ENCODE data around the gene SERTAD2.

The SERTAD2 gene

DNA sequence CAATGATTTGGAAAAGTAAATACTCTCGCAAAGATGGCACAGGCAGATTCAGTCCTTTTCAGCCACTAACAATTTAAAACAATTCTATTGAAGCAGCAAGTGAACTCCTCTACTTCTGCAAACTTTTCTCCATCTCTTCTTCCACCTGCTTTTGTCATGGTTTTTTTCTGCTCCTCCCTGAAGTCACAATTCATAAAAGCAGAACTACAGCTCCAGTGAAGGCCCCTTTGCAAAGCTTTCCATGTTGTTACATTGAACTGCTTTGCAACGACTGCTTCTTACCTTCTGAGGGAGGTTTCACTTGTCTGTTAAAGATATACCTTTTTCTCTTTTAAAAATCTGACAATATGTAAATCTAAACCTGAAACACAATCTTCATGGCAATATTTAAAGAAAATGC lies 3.7 kb upstream of the SERTAD2 start:
- TF ChIP-seq SIN3A (IDR thresholded peaks at IDR 0.05; ENCODE audit: borderline replicate concordance, insufficient read depth, low read length) (no peak), TAF1 (IDR thresholded peaks at IDR 0.05; ENCODE audit: borderline replicate concordance, insufficient read depth, low read length) (no peak), POLR2AphosphoS5 (IDR thresholded peaks at IDR 0.05; ENCODE audit: low read depth, low read length) (no peak), FOXP2 (optimal IDR thresholded peaks at IDR 0.05; ENCODE audit: borderline replicate concordance, extremely low read depth, extremely low read length, insufficient read depth) (no peak)
- TF ChIP-seq, protein P1, sequence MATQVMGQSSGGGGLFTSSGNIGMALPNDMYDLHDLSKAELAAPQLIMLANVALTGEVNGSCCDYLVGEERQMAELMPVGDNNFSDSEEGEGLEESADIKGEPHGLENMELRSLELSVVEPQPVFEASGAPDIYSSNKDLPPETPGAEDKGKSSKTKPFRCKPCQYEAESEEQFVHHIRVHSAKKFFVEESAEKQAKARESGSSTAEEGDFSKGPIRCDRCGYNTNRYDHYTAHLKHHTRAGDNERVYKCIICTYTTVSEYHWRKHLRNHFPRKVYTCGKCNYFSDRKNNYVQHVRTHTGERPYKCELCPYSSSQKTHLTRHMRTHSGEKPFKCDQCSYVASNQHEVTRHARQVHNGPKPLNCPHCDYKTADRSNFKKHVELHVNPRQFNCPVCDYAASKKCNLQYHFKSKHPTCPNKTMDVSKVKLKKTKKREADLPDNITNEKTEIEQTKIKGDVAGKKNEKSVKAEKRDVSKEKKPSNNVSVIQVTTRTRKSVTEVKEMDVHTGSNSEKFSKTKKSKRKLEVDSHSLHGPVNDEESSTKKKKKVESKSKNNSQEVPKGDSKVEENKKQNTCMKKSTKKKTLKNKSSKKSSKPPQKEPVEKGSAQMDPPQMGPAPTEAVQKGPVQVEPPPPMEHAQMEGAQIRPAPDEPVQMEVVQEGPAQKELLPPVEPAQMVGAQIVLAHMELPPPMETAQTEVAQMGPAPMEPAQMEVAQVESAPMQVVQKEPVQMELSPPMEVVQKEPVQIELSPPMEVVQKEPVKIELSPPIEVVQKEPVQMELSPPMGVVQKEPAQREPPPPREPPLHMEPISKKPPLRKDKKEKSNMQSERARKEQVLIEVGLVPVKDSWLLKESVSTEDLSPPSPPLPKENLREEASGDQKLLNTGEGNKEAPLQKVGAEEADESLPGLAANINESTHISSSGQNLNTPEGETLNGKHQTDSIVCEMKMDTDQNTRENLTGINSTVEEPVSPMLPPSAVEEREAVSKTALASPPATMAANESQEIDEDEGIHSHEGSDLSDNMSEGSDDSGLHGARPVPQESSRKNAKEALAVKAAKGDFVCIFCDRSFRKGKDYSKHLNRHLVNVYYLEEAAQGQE (IDR thresholded peaks at IDR 0.05; ENCODE audit: insufficient read depth in 1 of 2, low read depth in 2 of 2, low read length in 2 of 2), result no peak

- no peak for TF ChIP-seq POLR2AphosphoS5 (IDR thresholded peaks at IDR 0.05; ENCODE audit: low read depth, low read length)
- TF ChIP-seq, protein P1 (IDR thresholded peaks at IDR 0.05; ENCODE audit: insufficient read depth in 1 of 2, low read depth in 2 of 2, low read length in 2 of 2), result no peak
- TF ChIP-seq FOXP2 (optimal IDR thresholded peaks at IDR 0.05; ENCODE audit: borderline replicate concordance, extremely low read depth, extremely low read length, insufficient read depth), result no peak
- no peak for TF ChIP-seq TAF1 (IDR thresholded peaks at IDR 0.05; ENCODE audit: borderline replicate concordance, insufficient read depth, low read length)
- no peak for TF ChIP-seq SIN3A (IDR thresholded peaks at IDR 0.05; ENCODE audit: borderline replicate concordance, insufficient read depth, low read length)
These were observed 2.7 kb upstream of the SERTAD2 start for GRCh38 chr2:64656379-64656778.

DNA sequence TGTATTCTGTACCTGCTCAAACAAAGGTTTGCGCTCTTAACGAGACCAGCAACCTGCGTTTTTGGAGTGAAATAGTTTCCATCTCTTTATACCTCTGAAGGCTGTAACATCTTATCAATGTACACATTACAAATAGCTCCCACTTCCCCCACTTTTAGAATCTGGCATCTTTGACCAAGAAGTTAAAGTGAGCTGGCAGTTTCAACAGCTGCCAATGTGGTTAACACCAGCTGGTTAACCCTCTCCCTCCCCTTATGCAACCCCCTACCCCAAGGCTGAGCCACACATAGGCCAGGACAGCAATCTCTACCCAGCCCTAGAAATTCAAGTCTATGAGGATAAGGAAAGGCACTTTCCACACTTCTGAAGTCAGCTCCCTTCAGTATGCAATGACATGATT lies 2.2 kb upstream of the SERTAD2 start:
- TF ChIP-seq TAF1 (IDR thresholded peaks at IDR 0.05; ENCODE audit: borderline replicate concordance, insufficient read depth, low read length) (no peak), FOXP2 (optimal IDR thresholded peaks at IDR 0.05; ENCODE audit: borderline replicate concordance, extremely low read depth, extremely low read length, insufficient read depth) (no peak), POLR2AphosphoS5 (IDR thresholded peaks at IDR 0.05; ENCODE audit: low read depth, low read length) (no peak), SIN3A (IDR thresholded peaks at IDR 0.05; ENCODE audit: borderline replicate concordance, insufficient read depth, low read length) (no peak)
- TF ChIP-seq, protein P1 (IDR thresholded peaks at IDR 0.05; ENCODE audit: insufficient read depth in 1 of 2, low read depth in 2 of 2, low read length in 2 of 2), result no peak

DNA sequence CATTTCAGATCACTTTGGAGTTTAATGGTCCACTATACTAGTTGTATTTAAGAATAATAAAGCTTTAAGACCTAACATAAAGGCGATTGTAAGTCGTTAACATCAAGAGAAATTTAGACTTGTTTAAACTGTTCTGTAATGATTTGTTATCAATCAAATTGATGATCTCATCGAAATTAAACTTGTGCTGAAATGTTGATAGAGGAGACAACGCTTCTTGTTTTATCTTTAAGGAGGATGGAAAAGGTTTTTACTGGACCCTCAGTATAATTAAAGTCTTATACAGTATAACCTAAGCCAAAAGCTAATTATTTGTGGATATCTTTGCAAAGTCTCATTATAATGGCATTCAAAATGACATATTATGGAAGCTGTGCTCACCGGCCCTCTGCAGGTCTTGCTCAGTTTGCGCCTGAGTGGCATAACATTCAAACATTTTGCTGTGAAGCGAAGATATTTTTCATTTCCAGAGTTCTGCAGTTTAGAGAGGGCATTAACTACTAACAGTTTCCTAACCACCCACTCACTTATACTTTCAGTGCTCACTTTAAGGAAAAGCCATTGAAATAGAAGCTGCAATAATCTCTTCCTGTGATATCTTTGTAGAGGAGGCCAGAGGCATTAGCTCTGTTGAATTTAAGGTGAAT lies 1.4 kb upstream of the SERTAD2 start:
- TF ChIP-seq SIN3A (IDR thresholded peaks at IDR 0.05; ENCODE audit: borderline replicate concordance, insufficient read depth, low read length), result no peak
- TF ChIP-seq, protein P1 (IDR thresholded peaks at IDR 0.05; ENCODE audit: insufficient read depth in 1 of 2, low read depth in 2 of 2, low read length in 2 of 2), result no peak
- TF ChIP-seq FOXP2 (optimal IDR thresholded peaks at IDR 0.05; ENCODE audit: borderline replicate concordance, extremely low read depth, extremely low read length, insufficient read depth), result no peak
- no peak for TF ChIP-seq POLR2AphosphoS5 (IDR thresholded peaks at IDR 0.05; ENCODE audit: low read depth, low read length)

Measured in PFSK-1 (cell line).